Measurements from ENCODE around the gene EEIG2.

The EEIG2 gene

GRCh38 chr1:108585313-108585712, 25.4 kb downstream of the EEIG2 start:
- DNase-seq = no peak

GRCh38 chr1:108590441-108590840, 30.5 kb downstream of the EEIG2 start:
- no peak for DNase-seq

- no peak for DNase-seq
These were observed 31.1 kb downstream of the EEIG2 start for GRCh38 chr1:108590957-108591356.

- no peak for DNase-seq
These were observed 31.6 kb downstream of the EEIG2 start for GRCh38 chr1:108591466-108591865.

- DNase-seq = no peak
These were observed 32.3 kb downstream of the EEIG2 start for GRCh38 chr1:108592030-108592759.

- DNase-seq = no peak
These were observed 33.5 kb downstream of the EEIG2 start for GRCh38 chr1:108593448-108593847.

GRCh38 chr1:108595507-108595906, 35.6 kb downstream of the EEIG2 start:
- no peak for DNase-seq

- no peak for DNase-seq
These were observed 37.1 kb downstream of the EEIG2 start for GRCh38 chr1:108597041-108597440.

GRCh38 chr1:108598340-108598739, 38.4 kb downstream of the EEIG2 start:
- DNase-seq = no peak

GRCh38 chr1:108600504-108600903, 40.6 kb downstream of the EEIG2 start:
- DNase-seq = no peak

- no peak for DNase-seq
These were observed 42.0 kb downstream of the EEIG2 start for GRCh38 chr1:108601708-108602410.

- no peak for DNase-seq
These were observed 45.7 kb downstream of the EEIG2 start for GRCh38 chr1:108605633-108606032.

GRCh38 chr1:108606478-108606877, 46.6 kb downstream of the EEIG2 start:
- no peak for DNase-seq

GRCh38 chr1:108609483-108610049, 49.7 kb downstream of the EEIG2 start:
- DNase-seq = no peak

Data from activated T-cell treated with anti-CD3 and anti-CD28 coated beads for 4 hours (primary cell).